GM12874 (cell line): ENCODE data around the gene COPS8.

Experiments
- CTCF ChIP-seq: IDR thresholded peaks from 2 replicates; pipeline ENCODE4 v1.5.1; 2011; ENCODE audit warnings: low read depth, mild to moderate bottlenecking, control low read depth, low read length, moderate library complexity; ENCODE audit not compliant: insufficient read depth

Gene COPS8

GRCh38 chr2:237147317-237147716 is 61.6 kb downstream of the COPS8 start:
- TF ChIP-seq CTCF, result no peak

GRCh38 chr2:237148624-237149023 is 62.9 kb downstream of the COPS8 start:
- no peak for TF ChIP-seq CTCF

- TF ChIP-seq CTCF, result no peak
Measured at GRCh38 chr2:237149425-237149824, 63.7 kb downstream of the COPS8 start.
